HepG2 (cell line): ENCODE measurements around the gene AFTPH.

ENCODE experiments used
- CCAR2 ChIP-seq: fragments of 200-400 bp; formaldehyde crosslinking; optimal IDR thresholded peaks from 2 replicates; pipeline ENCODE3; 2018; ENCODE audit warnings: low read depth, mild to moderate bottlenecking, low read length, moderate library complexity
- LCORL ChIP-seq, 2 experiments: fragments of 450-650 bp in 1 of 2; sonication (generic) in 1 of 2; formaldehyde crosslinking in 1 of 2; IDR thresholded peaks; 2 replicates each; pipeline versions ENCODE4 v1.5.0 to v1.6.1; 2017 to 2020; ENCODE audit warnings: antibody characterized with exemption in 1 of 2, missing genetic modification reagents in 1 of 2
- RAD21 ChIP-seq: fragments of 450-650 bp; formaldehyde crosslinking; IDR thresholded peaks from 2 replicates; pipeline ENCODE4 v1.5.0; 2020; ENCODE audit warnings: mild to moderate bottlenecking
- TBP ChIP-seq: sonication (generic); formaldehyde crosslinking; IDR thresholded peaks from 2 replicates; pipeline ENCODE4 v1.5.0; 2020; ENCODE audit warnings: missing genetic modification reagents
- ZNF124 ChIP-seq: sonication (generic); formaldehyde crosslinking; IDR thresholded peaks from 2 replicates; pipeline ENCODE4 v1.4.0; 2020; ENCODE audit warnings: missing genetic modification reagents

GRCh38 chr2:64474636-64475035 is 49.5 kb upstream of the AFTPH start:
- no peak for TF ChIP-seq CCAR2
- TF ChIP-seq TBP (CRISPR knock-in tag): no peak
- TF ChIP-seq LCORL (IDR thresholded peaks at IDR 0.05): no peak
- TF ChIP-seq LCORL (CRISPR knock-in tag; IDR thresholded peaks at IDR 0.05): no peak
- TF ChIP-seq RAD21 (CRISPR knock-in tag): no peak
- TF ChIP-seq ZNF124: no peak
